CD4-positive, alpha-beta T cell (primary cell): ENCODE data around the gene MBLAC1. TPM values are rescaled to one million over a fixed set of nuclear protein-coding genes. Genes with fewer than 3 reads are reported as not detected.
A peak's percentile ranks its signal among the peaks of the same experiment; 100 is the strongest.

Source experiments
- ATAC-seq: fragments of 200-7000 bp; cut with Tn5 transposase; one replicate; pipeline ENCODE4 v1.10.0; 2022; ENCODE audit warnings: mild to moderate bottlenecking; ENCODE audit not compliant: poor library complexity
- CTCF ChIA-PET: fragments of 350-600 bp; sonication (Branson Sonifier 250); formaldehyde crosslinking; loops from one replicate; lab custom pipeline; 2021; ENCODE audit warnings: antibody characterized with exemption, inconsistent platforms; lab: Charles Lee
- POLR2A ChIA-PET: fragments of 350-600 bp; sonication (Branson Sonifier 250); formaldehyde crosslinking; loops from one replicate; lab custom pipeline; 2021; ENCODE audit warnings: antibody characterized with exemption, inconsistent platforms; lab: Charles Lee
- DNase-seq, 14 experiments: peaks; one replicate each; pipeline ENCODE4 v3.0.0-alpha.2; 2013 to 2020; ENCODE audit warnings: mixed read lengths in 2 of 14
- H3K27ac ChIP-seq, 2 donors: one replicate each; pipeline versions ENCODE4 v1.5.1 to v1.7.0; 2013; ENCODE audit warnings: low read length in 2 of 2, low read depth in 1 of 2, mild to moderate bottlenecking in 1 of 2
- H3K27me3 ChIP-seq, 2 experiments: 1 replicate in 1 of 2; 2 replicates in 1 of 2; pipeline versions ENCODE4 v1.6.1 to v1.7.0; 2013; ENCODE audit warnings: low read length in 2 of 2, control low read depth in 1 of 2, mild to moderate bottlenecking in 1 of 2, moderate library complexity in 1 of 2; ENCODE audit not compliant: insufficient read depth in 2 of 2, control insufficient read depth in 1 of 2
- H3K36me3 ChIP-seq: one replicate; pipeline ENCODE4 v1.6.1; 2013; ENCODE audit warnings: low read length, control low read depth; ENCODE audit not compliant: insufficient read depth
- H3K4me1 ChIP-seq: one replicate; pipeline ENCODE4 v1.6.1; 2013; ENCODE audit warnings: low read length, control low read depth; ENCODE audit not compliant: insufficient read depth
- H3K4me3 ChIP-seq: one replicate; pipeline ENCODE4 v1.5.1; 2013; ENCODE audit warnings: mild to moderate bottlenecking, low read length, moderate library complexity
- H3K9me3 ChIP-seq, 2 experiments: 1 replicate in 1 of 2; 2 replicates in 1 of 2; pipeline versions ENCODE4 v1.6.1 to v1.7.0; 2013; ENCODE audit warnings: low read length in 2 of 2, mild to moderate bottlenecking in 2 of 2, control low read depth in 1 of 2, moderate library complexity in 1 of 2; ENCODE audit not compliant: control insufficient read depth in 1 of 2, insufficient read depth in 1 of 2
- H3K27ac Mint-ChIP-seq: one replicate; pipeline ENCODE4 v1.8.0; 2020; ENCODE audit warnings: mixed read lengths
- H3K27me3 Mint-ChIP-seq: one replicate; pipeline ENCODE4 v1.8.0; 2021; ENCODE audit warnings: mixed read lengths
- H3K36me3 Mint-ChIP-seq: one replicate; pipeline ENCODE4 v1.8.0; 2021; ENCODE audit warnings: low read depth, mixed read lengths
- H3K4me1 Mint-ChIP-seq: one replicate; pipeline ENCODE4 v1.8.0; 2021; ENCODE audit warnings: low read depth, mixed read lengths
- H3K4me3 Mint-ChIP-seq: one replicate; pipeline ENCODE4 v1.8.0; 2020; ENCODE audit warnings: mild to moderate bottlenecking, mixed read lengths
- H3K9me3 Mint-ChIP-seq: one replicate; pipeline ENCODE4 v1.8.0; 2020; ENCODE audit warnings: mixed read lengths
- intact Hi-C, 2 experiments: fragments of 100-400 bp; cut with DNase I in 1 of 2; cut with micrococcal nuclease in 1 of 2; formaldehyde crosslinking; loops; one replicate each; pipeline versions ENCODE4 v1.15.1 to v1.9.0; 2023 to 2025; cut with DNase I, micrococcal nuclease
- total RNA-seq, 174 experiments: library from RNA in 2 of 174; stranded (reverse) in 2 of 174; gene quantifications; one replicate each; pipeline ENCODE4 v1.2.3 and lab custom pipeline; 2021 to 2026
- TF ChIP-seq, protein P1 (sequence below): fragments of 200-600 bp; IDR thresholded peaks from one replicate; pipeline ENCODE4 v1.8.0; 2022; ENCODE audit warnings: antibody characterized with exemption, mild to moderate bottlenecking

The MBLAC1 gene
- total RNA-seq, 2 experiments from 2014 or later, result 3.7 to 4.4 TPM

DNA sequence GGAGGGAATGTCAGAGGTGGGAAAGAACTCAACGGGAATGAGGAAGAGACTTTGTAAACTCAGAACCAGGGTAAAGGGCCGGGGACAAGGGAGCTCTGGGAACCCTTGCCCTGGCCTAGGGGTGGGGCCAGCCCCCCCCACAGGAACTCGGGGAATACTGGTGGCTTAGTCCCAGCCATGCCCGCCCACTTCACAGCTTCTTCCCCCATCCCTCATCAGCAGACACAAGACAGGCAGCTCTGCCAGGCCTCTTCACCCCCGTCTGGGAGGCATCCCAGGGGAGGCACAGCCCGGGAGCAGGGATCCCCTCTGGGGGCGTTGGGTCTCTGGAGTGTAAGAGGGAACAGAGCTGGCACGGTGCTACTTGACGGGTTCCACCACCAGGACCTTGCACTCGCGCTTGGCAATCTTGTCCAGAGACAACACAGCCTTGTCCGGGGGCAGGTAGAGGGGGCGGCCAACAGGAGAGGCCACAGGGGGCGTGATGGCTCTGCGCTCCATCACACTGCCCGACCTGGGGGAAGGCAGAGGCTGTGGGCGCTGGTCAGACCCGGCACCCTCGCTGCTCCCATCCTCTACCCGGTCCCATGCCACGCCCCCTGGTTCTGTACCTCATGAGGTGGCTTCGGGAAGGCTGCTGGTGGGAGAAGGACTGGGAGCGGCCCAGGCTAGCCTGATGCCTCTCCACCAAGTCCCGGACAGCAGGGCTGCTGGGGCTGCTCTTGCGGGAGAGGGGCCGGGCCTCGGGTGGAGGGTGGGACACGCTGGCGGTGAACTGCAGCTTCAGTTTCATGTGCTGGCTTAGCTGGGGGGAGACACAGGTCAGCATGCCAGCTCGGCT lies 28.1 kb downstream of the MBLAC1 start:
- Mint-ChIP-seq H3K4me1 (peaks cover 66% of the 10 kb centered on the region), H3K27me3 (no peaks in the 10 kb centered on the region), H3K4me3 (peak overlapping the region; percentile 63), H3K9me3 (no peaks in the 10 kb centered on the region), H3K27ac (no peak overlapping the region), H3K36me3 (peaks cover 63% of the 10 kb centered on the region)
- no peak overlapping the region for H3K4me3 ChIP-seq
- ChIA-PET CTCF (no interaction called here), POLR2A (interaction anchor here (1.0 to 3.2 kb wide), 3 partner anchors 12 to 28 kb away, joined by 3 to 21 read pairs (median 3); partner anchors contain the start of genes GAL3ST4 and MBLAC1)
- no peak for ATAC-seq
- peaks cover 49% of the 10 kb centered on the region for H3K36me3 ChIP-seq
- intact Hi-C loops, result loop anchor here in 1 of 2 experiments (5.0 kb wide), 1 partner anchor 117 kb away; no protein-coding TSS in a partner anchor
- no peak overlapping the region for H3K27ac ChIP-seq
- H3K9me3 ChIP-seq, result no peaks in the 10 kb centered on the region
- peaks cover 70% of the 10 kb centered on the region for H3K4me1 ChIP-seq
- H3K27me3 ChIP-seq, result no peaks in the 10 kb centered on the region
- DNase-seq, result peak in 1 of 14 experiments; percentile 23
- TF ChIP-seq, protein P1, sequence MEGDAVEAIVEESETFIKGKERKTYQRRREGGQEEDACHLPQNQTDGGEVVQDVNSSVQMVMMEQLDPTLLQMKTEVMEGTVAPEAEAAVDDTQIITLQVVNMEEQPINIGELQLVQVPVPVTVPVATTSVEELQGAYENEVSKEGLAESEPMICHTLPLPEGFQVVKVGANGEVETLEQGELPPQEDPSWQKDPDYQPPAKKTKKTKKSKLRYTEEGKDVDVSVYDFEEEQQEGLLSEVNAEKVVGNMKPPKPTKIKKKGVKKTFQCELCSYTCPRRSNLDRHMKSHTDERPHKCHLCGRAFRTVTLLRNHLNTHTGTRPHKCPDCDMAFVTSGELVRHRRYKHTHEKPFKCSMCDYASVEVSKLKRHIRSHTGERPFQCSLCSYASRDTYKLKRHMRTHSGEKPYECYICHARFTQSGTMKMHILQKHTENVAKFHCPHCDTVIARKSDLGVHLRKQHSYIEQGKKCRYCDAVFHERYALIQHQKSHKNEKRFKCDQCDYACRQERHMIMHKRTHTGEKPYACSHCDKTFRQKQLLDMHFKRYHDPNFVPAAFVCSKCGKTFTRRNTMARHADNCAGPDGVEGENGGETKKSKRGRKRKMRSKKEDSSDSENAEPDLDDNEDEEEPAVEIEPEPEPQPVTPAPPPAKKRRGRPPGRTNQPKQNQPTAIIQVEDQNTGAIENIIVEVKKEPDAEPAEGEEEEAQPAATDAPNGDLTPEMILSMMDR, result no peak

DNA sequence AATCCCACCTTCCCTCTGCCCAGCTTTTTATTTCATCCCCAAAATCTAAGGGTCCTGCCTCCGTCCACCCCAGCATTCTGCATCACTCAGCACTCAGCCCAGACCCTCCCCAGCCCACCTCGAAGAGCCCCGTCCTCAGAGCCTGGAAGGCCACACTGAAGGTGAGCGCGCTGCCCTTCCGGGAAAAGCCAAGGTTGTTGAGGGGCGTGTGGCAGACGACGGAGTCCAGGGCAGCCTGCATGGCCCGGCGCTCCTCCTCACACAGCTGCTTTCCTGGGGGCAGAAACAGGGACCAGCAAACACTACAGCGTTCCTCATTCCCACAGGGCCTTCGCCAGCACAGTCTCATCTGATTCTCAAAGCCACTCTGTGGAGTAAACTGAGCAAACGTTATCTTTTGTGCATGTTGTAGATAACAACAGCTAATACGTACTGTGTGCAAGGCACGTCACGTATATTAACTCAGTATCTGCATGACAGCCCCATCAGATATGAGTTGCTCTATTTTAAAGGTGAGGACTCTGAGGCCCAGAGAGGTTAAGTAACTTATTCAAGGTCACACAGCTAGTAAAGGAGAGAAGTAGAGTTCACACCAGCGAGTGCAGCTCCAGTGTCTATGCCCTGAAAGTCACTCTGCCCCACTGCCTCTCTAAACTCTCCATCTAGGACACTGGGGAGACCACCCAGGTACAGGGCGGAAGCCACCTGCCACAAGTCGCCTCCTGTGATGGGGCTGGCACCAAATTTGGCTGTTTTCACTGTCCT lies 29.0 kb downstream of the MBLAC1 start:
- H3K4me1 ChIP-seq, result peaks cover 65% of the 10 kb centered on the region
- Mint-ChIP-seq H3K36me3 (peaks cover 54% of the 10 kb centered on the region), H3K4me1 (peaks cover 57% of the 10 kb centered on the region)

More for the DNA sequence above, 29.0 kb downstream of the MBLAC1 start:
- Mint-ChIP-seq H3K27ac (peak overlapping the region; percentile 20), H3K27me3 (no peaks in the 10 kb centered on the region), H3K4me3 (peak overlapping the region; percentile 63), H3K9me3 (no peaks in the 10 kb centered on the region)
- TF ChIP-seq, protein P1, result no peak
- ChIA-PET POLR2A (interaction anchor here (0.6 to 3.2 kb wide), 7 partner anchors 11 to 50 kb away, joined by 3 to 21 read pairs (median 4); partner anchors contain the start of genes GAL3ST4, GPC2, MBLAC1 and STAG3), CTCF (interaction anchor here (0.6 kb wide), 1 partner anchor 27 kb away, joined by 3 read pairs; no protein-coding TSS in a partner anchor)
- Histone ChIP-seq H3K9me3 (no peaks in the 10 kb centered on the region), H3K36me3 (peaks cover 47% of the 10 kb centered on the region), H3K4me3 (no peak overlapping the region), H3K27ac (no peak overlapping the region), H3K27me3 (no peaks in the 10 kb centered on the region)
- no peak for ATAC-seq
- no peak for DNase-seq
- intact Hi-C loops, result loop anchor here in 1 of 2 experiments (5.0 kb wide), 1 partner anchor 117 kb away; no protein-coding TSS in a partner anchor
